Stimulated activated CD4-positive, alpha-beta T cell treated with anti-CD3 and anti-CD28 coated beads, Interleukin-2, amount 100 ng/mL, for 4 hours (primary cell): ENCODE data around the gene RABL2B.

ENCODE experiments used
- DNase-seq: peaks from one replicate; pipeline ENCODE4 v3.0.0-alpha.2; 2020; ENCODE audit warnings: low read depth

The RABL2B gene

GRCh38 chr22:50722716-50723428 lies 60.6 kb downstream of the RABL2B start:
- DNase-seq: no peak

GRCh38 chr22:50722048-50722701 lies 61.3 kb downstream of the RABL2B start:
- no peak for DNase-seq

GRCh38 chr22:50721257-50721844 lies 62.1 kb downstream of the RABL2B start:
- no peak for DNase-seq

DNA sequence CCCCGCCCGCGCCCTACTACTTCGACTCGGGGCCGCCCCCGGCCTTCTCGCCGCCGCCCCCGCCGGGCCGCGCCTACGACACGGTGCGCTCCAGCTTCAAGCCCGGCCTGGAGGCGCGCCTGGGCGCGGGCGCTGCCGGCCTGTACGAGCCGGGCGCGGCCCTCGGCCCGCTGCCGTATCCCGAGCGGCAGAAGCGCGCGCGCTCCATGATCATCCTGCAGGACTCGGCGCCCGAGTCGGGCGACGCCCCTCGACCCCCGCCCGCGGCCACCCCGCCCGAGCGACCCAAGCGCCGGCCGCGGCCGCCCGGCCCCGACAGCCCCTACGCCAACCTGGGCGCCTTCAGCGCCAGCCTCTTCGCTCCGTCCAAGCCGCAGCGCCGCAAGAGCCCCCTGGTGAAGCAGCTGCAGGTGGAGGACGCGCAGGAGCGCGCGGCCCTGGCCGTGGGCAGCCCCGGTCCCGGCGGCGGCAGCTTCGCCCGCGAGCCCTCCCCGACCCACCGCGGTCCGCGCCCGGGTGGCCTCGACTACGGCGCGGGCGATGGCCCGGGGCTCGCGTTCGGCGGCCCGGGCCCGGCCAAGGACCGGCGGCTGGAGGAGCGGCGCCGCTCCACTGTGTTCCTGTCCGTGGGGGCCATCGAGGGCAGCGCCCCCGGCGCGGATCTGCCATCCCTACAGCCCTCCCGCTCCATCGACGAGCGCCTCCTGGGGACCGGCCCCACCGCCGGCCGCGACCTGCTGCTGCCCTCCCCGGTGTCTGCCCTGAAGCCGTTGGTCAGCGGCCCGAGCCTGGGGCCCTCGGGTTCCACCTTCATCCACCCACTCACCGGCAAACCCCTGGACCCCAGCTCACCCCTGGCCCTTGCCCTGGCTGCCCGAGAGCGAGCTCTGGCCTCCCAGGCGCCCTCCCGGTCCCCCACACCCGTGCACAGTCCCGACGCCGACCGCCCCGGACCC lies 62.9 kb downstream of the RABL2B start:
- no peak for DNase-seq

GRCh38 chr22:50719814-50720300 lies 63.6 kb downstream of the RABL2B start:
- no peak for DNase-seq

GRCh38 chr22:50718352-50718709 lies 65.1 kb downstream of the RABL2B start:
- no peak for DNase-seq

GRCh38 chr22:50717709-50718351 lies 65.6 kb downstream of the RABL2B start:
- DNase-seq: no peak
